GM18508 (cell line): ENCODE data around the gene COL20A1.
"Not testable (repeated sequence)": the region's sequence is repeated elsewhere in the genome, so short reads cannot be mapped to it uniquely, and the experiment has no call there.

Experiments used
- ATAC-seq: cut with Tn5 transposase; IDR thresholded peaks from one replicate; pipeline ENCODE4 v1.9.1; 2021; ENCODE audit warnings: moderate number of reproducible peaks; ENCODE audit not compliant: insufficient read depth, unreplicated experiment

Gene COL20A1

DNA sequence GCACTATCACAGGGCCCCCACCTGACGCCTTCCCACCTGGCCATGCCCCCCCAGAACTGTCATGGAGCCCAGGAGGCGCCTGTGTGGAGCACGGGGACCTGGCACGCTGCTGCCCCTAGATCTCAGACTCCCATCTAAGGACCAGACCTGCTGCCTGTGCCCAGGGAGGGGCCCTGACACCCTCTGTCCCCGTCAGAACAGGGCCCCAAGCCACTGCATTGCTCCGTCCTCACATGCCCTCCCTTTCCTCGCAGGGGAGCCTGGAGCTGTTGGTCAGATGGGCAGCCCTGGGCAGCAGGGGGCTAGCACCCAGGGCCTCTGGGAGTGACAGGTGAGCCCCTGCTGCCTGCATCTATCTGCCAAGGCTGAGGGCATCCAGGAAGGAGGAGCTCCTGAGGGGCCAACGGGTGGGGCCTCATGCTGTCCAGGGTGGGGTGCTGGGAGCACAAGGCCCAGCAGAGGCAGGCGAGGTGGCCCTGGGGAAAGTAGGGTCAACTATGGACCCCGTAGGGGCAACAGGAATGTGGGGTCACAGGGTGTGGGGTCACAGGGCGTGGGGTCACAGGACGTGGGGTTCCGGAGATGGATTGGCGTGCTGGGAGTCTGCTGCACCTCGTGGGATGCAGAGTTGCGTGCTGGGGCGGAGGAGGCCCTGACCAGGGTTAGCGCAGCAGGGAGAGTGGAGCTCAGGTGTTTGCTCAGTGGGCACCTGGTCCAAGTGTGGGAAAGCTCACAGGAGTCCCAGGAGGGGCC lies 36.5 kb downstream of the COL20A1 start:
- ATAC-seq = no peak

DNA sequence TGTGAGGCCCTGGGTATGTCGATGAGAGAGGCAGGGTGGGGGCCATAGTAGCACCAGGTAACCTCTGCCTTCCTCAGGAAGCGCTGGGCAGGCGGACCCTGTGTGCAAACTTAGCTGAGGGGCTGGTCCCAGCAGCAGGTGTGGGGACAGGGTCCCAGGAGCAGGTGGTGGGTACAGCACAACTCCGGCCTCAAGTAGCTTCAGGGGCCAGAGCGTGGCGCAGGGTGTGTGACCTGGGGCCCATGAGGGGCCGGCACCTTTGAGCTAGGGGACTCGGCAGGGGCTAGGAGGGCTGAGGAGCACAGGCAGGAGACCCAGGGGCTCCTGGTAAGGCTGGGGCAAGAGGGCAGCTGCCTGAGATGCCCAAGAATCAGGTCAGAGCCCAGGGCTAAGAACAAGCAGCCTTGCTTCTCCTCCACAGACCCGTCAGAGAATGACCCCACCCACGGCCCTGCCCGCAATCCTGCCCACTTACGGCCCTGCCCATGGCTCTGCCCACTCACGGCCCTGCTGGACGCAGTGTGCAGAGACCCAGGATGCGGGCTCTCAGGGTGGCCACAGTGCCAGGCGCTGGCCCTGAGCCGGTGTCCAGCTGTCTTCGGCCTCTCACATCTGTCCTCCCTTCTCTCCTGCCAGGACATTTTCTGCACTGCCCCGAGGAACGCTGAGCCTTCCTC lies 37.2 kb downstream of the COL20A1 start:
- ATAC-seq = no peak

DNA sequence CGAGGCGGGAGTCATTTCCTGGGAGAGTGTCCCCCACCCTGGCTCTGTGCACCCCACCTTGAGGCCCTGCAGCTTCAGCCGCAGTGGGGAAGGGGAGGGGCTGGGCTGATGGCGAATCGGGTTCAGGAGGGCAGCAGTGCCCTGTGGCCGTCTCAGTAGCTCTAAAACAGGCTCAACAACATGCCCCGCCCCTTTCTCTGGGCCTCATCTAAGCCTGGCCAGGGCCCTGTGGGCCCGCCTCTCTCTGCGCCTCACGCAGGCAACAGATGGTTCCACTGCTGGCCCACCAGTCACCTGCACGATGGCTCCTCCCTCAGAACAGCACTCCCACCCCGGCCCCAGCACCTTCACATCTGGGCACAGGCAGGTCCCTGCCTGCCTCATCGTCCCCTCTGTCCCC lies 38.0 kb downstream of the COL20A1 start:
- no peak for ATAC-seq

DNA sequence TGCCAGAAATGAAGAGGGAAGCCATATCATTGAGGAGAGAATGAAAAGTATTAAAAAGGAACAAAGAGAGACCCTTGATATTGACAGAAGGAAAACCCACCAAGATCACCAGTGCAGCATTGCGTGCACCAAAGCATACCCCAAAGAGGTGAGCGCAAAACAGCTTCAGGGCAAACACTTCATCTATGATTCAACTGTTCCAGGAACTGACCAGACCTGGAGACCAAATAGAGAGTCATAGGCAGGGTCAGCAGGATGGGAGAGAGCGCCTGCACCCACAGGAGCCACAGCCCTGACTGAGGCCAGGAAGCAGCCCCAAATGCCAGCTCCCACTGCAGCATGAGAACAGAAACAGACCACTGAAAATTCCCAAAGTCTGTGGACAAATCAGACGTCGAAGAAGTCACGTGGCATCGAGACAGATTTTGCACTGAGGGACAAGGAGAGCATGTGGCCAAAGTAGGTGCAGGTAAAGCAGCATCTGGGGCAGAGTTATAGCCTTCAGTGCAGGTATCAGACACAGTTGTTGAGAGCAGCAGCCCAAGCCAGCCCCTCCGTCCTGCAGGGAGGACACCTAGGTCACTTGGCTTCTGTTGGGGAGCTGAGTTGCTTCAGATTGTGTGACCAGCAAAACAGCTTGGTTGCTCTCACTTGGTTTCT lies 38.9 kb downstream of the COL20A1 start:
- ATAC-seq = no peak

DNA sequence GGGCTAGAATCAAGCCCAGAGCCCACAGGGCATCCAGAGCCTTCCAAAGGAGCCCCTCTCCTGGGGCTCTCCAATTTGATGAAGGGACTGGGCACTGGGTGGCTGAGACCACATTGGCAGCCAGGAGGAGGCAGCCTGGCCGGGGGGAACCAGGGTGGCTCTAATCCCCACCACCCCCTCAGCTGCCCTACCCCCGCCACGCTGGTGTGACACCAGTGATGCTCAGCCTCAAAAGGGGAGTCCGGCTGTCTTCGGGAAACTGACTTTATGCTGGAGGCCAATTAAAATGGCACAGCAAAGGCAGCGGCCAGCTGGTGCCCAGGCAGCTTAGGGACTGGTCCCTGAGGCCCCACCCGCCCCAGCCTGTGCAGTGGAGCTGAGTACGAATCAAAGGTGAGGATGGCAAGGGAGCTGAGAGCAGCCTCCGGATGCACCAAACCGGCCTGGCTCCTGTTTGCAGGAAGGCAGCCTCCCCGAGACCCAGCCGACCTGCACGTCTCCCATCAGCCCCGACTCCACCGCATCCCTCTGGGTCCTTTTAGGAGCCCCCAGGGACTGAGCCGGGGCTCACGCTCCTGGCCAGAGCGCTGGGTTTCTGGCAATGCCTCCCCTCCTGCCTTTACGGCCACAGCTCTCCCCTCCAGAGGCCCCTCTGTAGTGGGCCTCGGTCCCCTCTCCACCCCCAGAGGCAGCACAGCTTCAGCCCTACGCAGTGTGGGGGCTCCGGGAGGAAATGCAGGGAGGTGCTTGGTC lies 39.7 kb downstream of the COL20A1 start:
- ATAC-seq = no peak

DNA sequence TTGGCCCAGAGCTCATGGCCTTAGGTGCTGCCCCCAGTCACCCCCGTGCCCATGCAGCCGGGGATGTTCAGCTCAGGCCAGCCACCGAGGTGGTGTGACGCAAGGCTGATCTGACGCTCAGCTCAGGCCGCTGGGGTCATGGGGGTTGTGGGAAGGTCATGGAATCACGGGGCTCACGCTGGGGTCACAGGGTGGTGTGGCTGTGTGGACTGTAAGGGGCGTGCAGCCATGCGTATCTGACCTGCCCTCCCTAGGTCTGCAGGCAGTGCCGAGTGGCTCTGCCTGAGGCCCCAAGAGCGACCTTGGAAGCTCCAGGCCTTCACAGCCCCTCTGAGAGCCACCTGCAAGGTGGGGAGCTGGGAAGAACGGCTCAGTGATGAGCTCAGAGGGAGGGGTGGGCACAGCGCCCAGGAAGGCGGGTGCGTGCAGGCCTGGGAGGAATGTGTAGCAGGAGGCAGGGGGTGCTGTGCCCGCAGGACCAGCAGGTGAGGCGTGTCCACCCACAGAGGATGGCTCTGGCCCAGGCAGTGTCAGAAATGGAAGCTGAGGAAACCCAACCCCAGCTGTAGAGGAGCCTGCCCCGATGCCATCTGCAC lies 40.4 kb downstream of the COL20A1 start:
- no peak for ATAC-seq

DNA sequence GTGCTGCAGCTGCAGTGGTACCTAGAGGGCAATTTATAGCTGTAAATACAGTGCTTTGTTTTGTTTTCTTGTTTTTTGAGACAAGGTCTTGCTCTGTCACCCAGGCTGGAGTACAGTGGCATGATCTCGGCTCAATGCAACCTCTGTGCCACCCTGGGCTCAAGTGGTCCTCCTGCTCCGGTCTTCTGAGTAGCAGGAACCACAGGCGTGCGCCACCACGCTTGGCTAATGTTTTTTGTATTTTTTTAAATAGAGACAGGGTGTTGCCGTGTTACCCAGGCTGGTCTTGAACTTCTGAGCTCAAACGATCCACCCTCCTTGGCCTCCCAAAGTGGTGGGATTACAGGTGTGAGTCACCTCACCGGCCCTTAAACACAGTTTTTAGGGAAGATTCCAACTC lies 41.4 kb downstream of the COL20A1 start:
- ATAC-seq = no peak

DNA sequence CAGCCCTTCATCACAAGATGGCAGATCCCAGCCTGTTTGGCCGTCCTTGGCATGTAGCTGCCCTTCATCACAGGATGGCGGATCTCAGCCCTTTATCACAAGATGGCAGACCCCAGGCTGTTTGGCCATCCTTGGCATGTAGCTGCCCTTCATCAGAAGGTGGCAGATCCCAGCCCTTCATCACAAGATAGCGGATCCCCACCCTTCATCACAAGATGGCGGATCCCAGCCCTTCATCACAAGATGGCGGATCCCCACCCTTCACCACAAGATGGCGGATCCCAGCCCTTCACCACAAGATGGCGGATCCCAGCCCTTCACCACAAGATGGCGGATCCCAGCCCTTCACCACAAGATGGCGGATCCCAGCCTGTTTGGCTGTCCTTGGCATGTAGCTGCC lies 42.1 kb downstream of the COL20A1 start:
- not testable (repeated sequence) for ATAC-seq

DNA sequence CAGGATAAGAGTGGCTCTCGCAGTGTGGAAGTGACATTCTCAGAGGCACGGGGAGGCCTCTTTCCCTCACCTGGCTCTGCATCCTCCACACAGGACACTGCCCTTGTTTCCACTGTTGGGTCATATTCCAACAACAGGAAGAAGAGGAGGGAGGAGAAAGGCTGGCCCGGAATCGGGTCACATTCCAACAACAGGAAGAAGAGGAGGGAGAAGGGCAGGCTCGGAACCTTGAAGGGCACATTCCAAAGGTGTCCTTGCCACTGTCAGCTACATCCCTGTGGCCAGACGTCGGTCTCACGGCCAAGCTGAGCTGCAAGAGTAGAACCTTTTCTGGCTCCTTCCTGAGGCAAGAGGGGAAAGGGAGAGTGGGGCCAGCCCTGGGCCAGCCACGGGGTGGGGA lies 42.7 kb downstream of the COL20A1 start:
- ATAC-seq = no peak

DNA sequence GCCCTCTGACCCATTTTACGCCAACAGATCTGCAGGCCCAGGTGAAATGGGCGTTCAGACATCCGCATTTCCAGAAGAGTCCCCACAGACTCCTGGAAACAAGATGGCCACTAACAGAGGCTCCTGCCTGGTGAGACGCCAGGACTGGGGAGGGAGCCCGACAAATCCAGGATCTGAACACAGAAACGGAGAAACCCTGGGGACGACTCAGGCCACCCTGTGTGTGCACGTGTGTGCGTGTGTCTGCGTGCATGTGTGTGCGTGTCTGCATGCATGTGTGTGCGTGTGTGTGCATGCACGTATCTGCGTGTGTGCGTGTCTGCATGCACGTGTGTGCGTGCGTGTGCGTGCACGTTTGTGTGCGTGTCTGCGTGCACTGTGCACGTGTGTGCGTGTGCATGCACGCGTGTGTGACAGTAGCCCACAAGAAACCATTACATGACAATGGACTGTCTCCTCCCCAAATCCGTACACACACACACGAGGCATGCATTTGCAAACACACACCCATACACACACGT lies 43.3 kb downstream of the COL20A1 start:
- ATAC-seq = no peak

GRCh38 chr20:63337786-63338420 lies 44.9 kb downstream of the COL20A1 start:
- ATAC-seq = no peak

- ATAC-seq = not testable (repeated sequence)
Observed at GRCh38 chr20:63339154-63340094, 46.4 kb downstream of the COL20A1 start.

DNA sequence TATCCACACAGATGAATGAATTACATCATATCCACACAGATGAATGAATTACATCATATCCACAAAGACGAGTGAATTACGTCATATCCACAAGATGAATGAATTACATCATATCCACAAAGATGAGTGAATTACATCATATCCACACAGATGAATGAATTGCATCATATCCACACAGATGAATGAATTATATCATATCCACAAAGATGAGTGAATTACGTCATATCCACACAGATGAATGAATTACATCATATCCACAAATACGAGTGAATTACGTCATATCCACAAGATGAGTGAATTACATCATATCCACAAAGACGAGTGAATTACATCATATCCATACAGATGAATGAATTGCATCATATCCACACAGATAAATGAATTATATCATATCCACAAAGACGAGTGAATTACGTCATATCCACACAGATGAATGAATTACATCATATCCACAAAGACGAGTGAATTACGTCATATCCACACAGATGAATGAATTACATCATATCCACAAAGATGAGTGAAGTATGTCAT lies 47.2 kb downstream of the COL20A1 start:
- ATAC-seq = not testable (repeated sequence)

- ATAC-seq = no peak
Observed at GRCh38 chr20:63342561-63343459, 49.8 kb downstream of the COL20A1 start.

- no peak for ATAC-seq
Observed at GRCh38 chr20:63343460-63344445, 50.8 kb downstream of the COL20A1 start.

DNA sequence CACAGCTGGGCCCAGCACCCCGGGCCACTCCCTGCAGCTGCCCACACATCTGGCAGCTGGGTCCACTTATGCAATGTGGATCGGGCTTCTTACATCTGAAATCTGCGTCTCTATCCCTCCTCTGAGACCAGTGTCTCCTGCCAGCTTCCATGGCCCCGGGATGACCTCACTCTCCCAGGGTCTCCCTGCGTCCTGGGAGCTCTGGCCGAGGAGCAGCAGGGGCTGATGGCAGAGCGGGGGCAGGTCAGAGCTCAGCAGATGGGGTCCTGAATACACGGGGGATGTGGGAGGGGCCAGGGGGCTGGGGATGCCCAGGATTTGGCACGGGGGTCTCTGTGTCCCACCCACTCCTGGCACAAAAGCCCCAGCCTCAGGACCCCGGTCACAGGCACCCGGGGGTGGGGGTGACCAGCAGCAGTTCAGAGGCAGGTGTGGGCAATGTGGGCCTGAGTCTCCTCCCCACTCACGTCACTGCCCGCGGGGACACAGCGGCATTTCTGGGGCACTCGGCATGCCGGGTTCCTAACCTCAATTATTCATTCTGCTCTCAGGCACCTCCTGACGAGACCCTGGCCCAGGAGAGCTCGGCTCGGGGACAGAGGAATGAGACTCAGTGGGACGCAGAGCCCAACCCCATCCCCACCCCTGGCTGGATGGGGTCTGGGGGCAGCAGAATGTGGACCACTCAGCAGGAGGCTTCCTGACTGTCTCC lies 51.8 kb downstream of the COL20A1 start:
- ATAC-seq = no peak
